ENCODE measurements around the gene CDH6. TPM values are rescaled to one million over a fixed set of nuclear protein-coding genes. Genes with fewer than 3 reads are reported as not detected.

Gene CDH6
- total and polyA plus RNA-seq, 2 of the 4 experiments (the other 2 are of a cell fraction) = 72.2 to 232 TPM

GRCh38 chr5:31181376-31181987 lies 12.0 kb upstream of the CDH6 start:
- WGBS, 2 experiments (ENCODE audit: extremely low coverage in 2 of 2, insufficient read length in 1 of 2) = 79% methylated on average over 7 of the region's 8 CpGs; no CpG with 5 or more reads in 1 of the 2 experiments
- Histone ChIP-seq H2BK15ac (ENCODE audit: low read depth, low read length) (no peak overlapping the region), H3K27ac (ENCODE audit: insufficient read depth, low read length) (no peak overlapping the region), H4K8ac (ENCODE audit: low read depth in 2 of 2, low read length in 2 of 2) (no peak overlapping the region), H3K56ac (ENCODE audit: extremely low read depth, insufficient read depth, low read length) (no peak overlapping the region), H2AK5ac (ENCODE audit: low read depth, low read length) (no peak overlapping the region), H4K5ac (ENCODE audit: low read depth, low read length) (no peak overlapping the region), H3K9me3 (ENCODE audit: control insufficient read depth, insufficient read depth, low read length) (no peaks in the 10 kb centered on the region), H3K14ac (replicated peaks; ENCODE audit: low read depth, low read length) (no peak overlapping the region), H3K36me3 (ENCODE audit: control insufficient read depth, insufficient read depth, low read length) (no peaks in the 10 kb centered on the region), H3K18ac (ENCODE audit: low read depth, low read length) (no peak overlapping the region), H2AFZ (replicated peaks; ENCODE audit: low read length, poor library complexity) (no peak overlapping the region), H3K23ac (ENCODE audit: low read depth, low read length) (no peak overlapping the region), H3K79me1 (ENCODE audit: low read depth in 1 of 2, low read length in 2 of 2) (no peaks in the 10 kb centered on the region), H3K4me2 (ENCODE audit: low read depth, low read length) (no peak overlapping the region), H3K4me1 (ENCODE audit: control insufficient read depth, insufficient read depth, low read length) (no peaks in the 10 kb centered on the region), H3K9me1 (ENCODE audit: insufficient read depth, low read length) (no peaks in the 10 kb centered on the region), H2BK5ac (ENCODE audit: low read depth, low read length, poor library complexity, severe bottlenecking) (no peak overlapping the region), H3K4ac (ENCODE audit: low read depth, low read length) (no peak overlapping the region), H3K9ac (ENCODE audit: low read depth, low read length) (no peak overlapping the region), H2BK120ac (ENCODE audit: low read depth, low read length) (no peak overlapping the region), H2AK9ac (replicated peaks; ENCODE audit: low read depth, low read length, poor library complexity) (no peak overlapping the region), H3K4me3 (ENCODE audit: insufficient read depth, low read depth, low read length) (no peak overlapping the region), H3K27me3 (ENCODE audit: control insufficient read depth, insufficient read depth, low read length) (no peaks in the 10 kb centered on the region), H4K20me1 (ENCODE audit: insufficient read depth, low read length) (no peaks in the 10 kb centered on the region), H4K91ac (ENCODE audit: insufficient read depth, low read depth, low read length) (no peak overlapping the region), H2BK20ac (ENCODE audit: low read depth, low read length) (no peak overlapping the region)
- POLR2A ChIA-PET (ENCODE audit: unreplicated experiment) = no interaction called here
- TF ChIP-seq RCOR1 (IDR thresholded peaks at IDR 0.05; ENCODE audit: insufficient replicate concordance, low read length) = no peak
- TF ChIP-seq CHD1 (IDR thresholded peaks at IDR 0.05; ENCODE audit: low read depth, low read length) = no peak
- no peak for TF ChIP-seq SMC3 (IDR thresholded peaks at IDR 0.05; ENCODE audit: low read depth, low read length)
- no peak for TF ChIP-seq MXI1 (IDR thresholded peaks at IDR 0.05; ENCODE audit: borderline replicate concordance, low read depth, low read length)
- no peak for TF ChIP-seq NFE2L2 (IDR thresholded peaks at IDR 0.05; ENCODE audit: low read depth, low read length)
- no peak for TF ChIP-seq RFX5 (IDR thresholded peaks at IDR 0.05; ENCODE audit: low read depth, low read length)
- no peak for TF ChIP-seq MAFK (IDR thresholded peaks at IDR 0.05; ENCODE audit: low read depth, low read length)
- no peak for TF ChIP-seq RAD21 (IDR thresholded peaks at IDR 0.05; ENCODE audit: low read length)
- TF ChIP-seq FOS (IDR thresholded peaks at IDR 0.05; ENCODE audit: low read depth, low read length) = no peak
- no peak for TF ChIP-seq CEBPB (IDR thresholded peaks at IDR 0.05; ENCODE audit: low read depth, low read length)
- TF ChIP-seq MAZ (IDR thresholded peaks at IDR 0.05; ENCODE audit: borderline replicate concordance, low read depth, low read length) = no peak
- TF ChIP-seq ELK1 (IDR thresholded peaks at IDR 0.05; ENCODE audit: borderline replicate concordance, low read depth, low read length) = no peak
- no peak for TF ChIP-seq USF2 (IDR thresholded peaks at IDR 0.05; ENCODE audit: low read depth, low read length)
- TF ChIP-seq BHLHE40 (IDR thresholded peaks at IDR 0.05; ENCODE audit: low read depth, low read length) = no peak
- no peak for TF ChIP-seq POLR2A (IDR thresholded peaks at IDR 0.05; ENCODE audit: low read depth, low read length)
- no peak for TF ChIP-seq CTCF (conservative IDR thresholded peaks at IDR 0.05; ENCODE audit: low read depth, low read length)
- BruUV-seq (replicated peaks) = no TSS peak
- in situ Hi-C loops (cut with MboI; ENCODE audit: low sequenced_read_pairs) (no loop called here), dilution Hi-C loops (cut with HindIII; ENCODE audit: low sequenced_read_pairs, unreplicated experiment) (no loop called here), intact Hi-C loops (cut with micrococcal nuclease) (no loop called here)
- ATAC-seq (ENCODE audit: low read depth) = no peak
- DNase-seq = no peak
- CTCF ChIA-PET = interaction anchor here (1.0 kb wide), 1 partner anchor 17 kb away, joined by 3 read pairs; no protein-coding TSS in a partner anchor

Data from IMR-90 (cell line).